T-helper 2 cell treated with Interferon-gamma antibody and Interleukin-4, amounts not matched to agents 5 μg/mL and 100 μg/mL, for 36 hours (primary cell): ENCODE results near the gene PRR5.

Experiments used
- DNase-seq: peaks from one replicate; pipeline ENCODE4 v3.0.0; 2021; ENCODE audit warnings: low spot score
- H3K27ac Mint-ChIP-seq: one replicate; pipeline ENCODE4 v1.8.0; 2021; ENCODE audit warnings: mild to moderate bottlenecking, mixed read lengths
- H3K27me3 Mint-ChIP-seq: one replicate; pipeline ENCODE4 v1.8.0; 2021; ENCODE audit warnings: low read depth, mixed read lengths
- H3K36me3 Mint-ChIP-seq: one replicate; pipeline ENCODE4 v1.8.0; 2021; ENCODE audit warnings: low read depth, mixed read lengths
- H3K4me1 Mint-ChIP-seq: one replicate; pipeline ENCODE4 v1.8.0; 2021; ENCODE audit warnings: low read depth, mixed read lengths
- H3K4me3 Mint-ChIP-seq: one replicate; pipeline ENCODE4 v1.8.0; 2022; ENCODE audit warnings: mild to moderate bottlenecking, moderate library complexity, mixed read lengths
- H3K9me3 Mint-ChIP-seq: one replicate; pipeline ENCODE4 v1.8.0; 2021; ENCODE audit warnings: mixed read lengths

The PRR5 gene

DNA sequence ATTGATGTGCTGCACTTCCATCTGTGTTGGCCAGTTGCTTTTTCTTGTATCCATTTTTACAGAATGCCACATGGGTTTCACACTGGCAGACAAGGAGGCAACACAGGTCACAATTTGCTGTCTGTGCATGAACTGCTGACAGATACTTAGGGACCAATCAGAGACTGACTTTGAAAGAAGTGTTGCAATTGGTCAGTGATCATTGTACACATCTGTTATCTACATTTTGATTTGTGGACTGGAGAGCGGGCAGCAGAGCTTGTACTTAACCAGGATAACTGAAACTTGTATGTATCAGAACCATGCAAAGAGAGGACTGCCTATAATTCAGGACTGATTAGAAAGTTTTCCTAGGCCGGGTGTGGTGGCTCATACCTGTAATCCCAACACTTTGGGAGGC, 21.8 kb downstream of the PRR5 start:
- Mint-ChIP-seq H3K4me3 (no peak overlapping the region), H3K27me3 (no peaks in the 10 kb centered on the region), H3K36me3 (no peaks in the 10 kb centered on the region), H3K27ac (no peak overlapping the region), H3K9me3 (no peaks in the 10 kb centered on the region), H3K4me1 (peaks cover 1% of the 10 kb centered on the region)
- no peak for DNase-seq

GRCh38 chr22:44724416-44724815, 22.4 kb downstream of the PRR5 start:
- no peak for DNase-seq
- Mint-ChIP-seq H3K27me3 (no peaks in the 10 kb centered on the region), H3K4me3 (no peak overlapping the region), H3K4me1 (no peaks in the 10 kb centered on the region), H3K9me3 (no peaks in the 10 kb centered on the region), H3K36me3 (no peaks in the 10 kb centered on the region), H3K27ac (no peak overlapping the region)

DNA sequence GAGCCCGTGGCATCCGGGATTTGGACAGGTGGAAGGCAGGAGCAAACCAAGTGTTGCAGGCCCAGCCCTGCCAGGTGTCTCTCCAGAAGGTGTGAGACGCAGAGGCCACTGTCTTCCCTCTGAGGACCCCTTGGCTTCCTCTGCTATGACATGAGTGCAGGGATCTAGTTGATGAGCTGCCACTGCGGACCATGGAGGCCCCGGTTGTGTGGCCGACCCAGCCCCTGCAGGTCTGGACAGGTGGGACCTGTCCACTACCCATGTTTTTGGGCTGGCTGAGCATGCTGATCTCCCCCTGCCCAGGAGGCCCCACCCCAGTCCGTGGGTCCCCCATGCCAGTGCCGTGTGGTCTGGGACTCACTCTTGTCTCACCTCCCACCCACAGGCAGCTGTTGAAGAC, 22.9 kb downstream of the PRR5 start:
- no peaks in the 10 kb centered on the region for H3K9me3 Mint-ChIP-seq
- H3K27ac Mint-ChIP-seq: no peak overlapping the region
- H3K4me3 Mint-ChIP-seq: no peak overlapping the region
- H3K27me3 Mint-ChIP-seq: no peaks in the 10 kb centered on the region
- H3K36me3 Mint-ChIP-seq: no peaks in the 10 kb centered on the region
- DNase-seq: no peak
- no peaks in the 10 kb centered on the region for H3K4me1 Mint-ChIP-seq

DNA sequence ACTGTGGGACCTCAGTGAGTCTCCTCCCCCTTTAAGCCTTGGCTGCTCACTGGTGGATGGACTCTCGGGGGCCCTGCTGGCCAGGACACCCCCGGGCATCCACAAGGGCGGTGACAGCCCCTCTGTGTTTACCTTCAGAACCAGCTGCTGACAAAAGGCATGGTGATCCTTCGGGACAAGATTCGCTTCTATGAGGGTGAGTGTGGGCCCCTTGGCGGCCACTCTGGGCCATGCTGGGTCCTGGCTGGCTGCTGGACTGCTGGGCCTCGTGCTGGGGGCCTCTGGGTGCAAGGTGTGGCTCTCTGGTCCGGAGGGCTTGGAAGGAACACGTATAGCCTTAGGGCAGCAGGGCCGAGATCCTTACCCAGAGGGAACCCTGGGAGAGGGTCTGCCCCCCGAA, 24.4 kb downstream of the PRR5 start:
- H3K27ac Mint-ChIP-seq: no peak overlapping the region
- DNase-seq: no peak
- no peaks in the 10 kb centered on the region for H3K4me1 Mint-ChIP-seq
- H3K9me3 Mint-ChIP-seq: no peaks in the 10 kb centered on the region
- H3K27me3 Mint-ChIP-seq: no peaks in the 10 kb centered on the region
- H3K4me3 Mint-ChIP-seq: no peak overlapping the region
- no peaks in the 10 kb centered on the region for H3K36me3 Mint-ChIP-seq

DNA sequence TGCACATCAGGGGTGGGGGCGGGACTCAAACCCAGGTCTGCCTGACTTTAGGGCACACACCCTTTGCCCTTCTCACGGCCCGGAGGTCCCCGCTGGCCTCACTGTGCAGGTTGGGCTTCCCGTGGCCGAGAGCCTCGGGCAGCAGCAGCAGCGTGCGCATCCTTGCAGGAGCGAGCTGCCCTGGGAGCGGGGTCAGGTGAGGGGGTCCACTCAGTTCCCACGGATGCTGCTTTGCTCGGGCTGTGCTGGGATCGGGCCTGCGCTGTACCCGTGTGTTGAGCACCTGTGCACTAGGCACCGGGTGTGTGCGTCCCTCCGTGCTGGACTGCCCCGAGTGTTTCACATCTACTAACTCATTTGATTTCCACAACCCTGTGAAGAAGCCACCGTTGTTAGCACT, 25.1 kb downstream of the PRR5 start:
- Mint-ChIP-seq H3K9me3 (no peaks in the 10 kb centered on the region), H3K27me3 (no peaks in the 10 kb centered on the region)

GRCh38 chr22:44727709-44728108, 25.7 kb downstream of the PRR5 start:
- Mint-ChIP-seq H3K4me3 (no peak overlapping the region), H3K27me3 (no peaks in the 10 kb centered on the region), H3K4me1 (no peaks in the 10 kb centered on the region), H3K27ac (no peak overlapping the region), H3K9me3 (no peaks in the 10 kb centered on the region), H3K36me3 (no peaks in the 10 kb centered on the region)
- no peak for DNase-seq

More for the DNA sequence above, 25.1 kb downstream of the PRR5 start:
- Mint-ChIP-seq H3K27ac (no peak overlapping the region), H3K36me3 (no peaks in the 10 kb centered on the region), H3K4me3 (no peak overlapping the region), H3K4me1 (no peaks in the 10 kb centered on the region)
- DNase-seq: no peak

DNA sequence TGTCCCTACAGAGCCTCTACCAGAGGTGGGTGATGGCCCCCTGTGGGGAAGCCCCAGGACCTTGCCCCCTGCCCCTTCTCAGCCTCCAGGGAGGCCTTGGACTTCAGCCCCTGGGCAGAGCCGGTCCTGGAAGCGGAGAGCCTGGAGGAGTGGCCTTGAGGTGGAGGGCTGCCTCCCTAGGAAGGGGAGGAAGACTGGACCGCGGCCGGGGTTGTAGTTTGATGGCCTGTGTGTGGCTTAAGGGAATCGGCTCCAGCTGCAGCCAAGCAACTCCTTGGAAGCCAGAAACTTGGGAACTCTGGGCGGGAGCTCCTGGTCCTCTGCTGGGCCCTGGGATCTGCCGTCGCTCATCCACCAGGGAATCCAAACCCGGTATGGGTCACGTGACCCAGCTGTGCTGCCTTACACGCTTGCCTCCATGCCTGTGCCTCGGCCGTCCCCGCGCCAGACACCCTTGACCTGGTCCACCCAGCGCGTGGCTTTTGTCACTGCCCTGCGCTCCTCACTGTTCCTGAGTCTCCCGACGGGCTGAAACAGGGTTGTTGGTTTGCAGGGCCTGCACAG, 26.8 kb downstream of the PRR5 start:
- H3K9me3 Mint-ChIP-seq: no peaks in the 10 kb centered on the region
- H3K4me3 Mint-ChIP-seq: no peak overlapping the region
- no peaks in the 10 kb centered on the region for H3K36me3 Mint-ChIP-seq
- no peaks in the 10 kb centered on the region for H3K27me3 Mint-ChIP-seq
- no peaks in the 10 kb centered on the region for H3K4me1 Mint-ChIP-seq
- no peak overlapping the region for H3K27ac Mint-ChIP-seq
- DNase-seq: no peak

GRCh38 chr22:44729391-44730021, 27.5 kb downstream of the PRR5 start:
- Mint-ChIP-seq H3K36me3 (no peaks in the 10 kb centered on the region), H3K27ac (no peak overlapping the region), H3K27me3 (no peaks in the 10 kb centered on the region), H3K4me3 (no peak overlapping the region), H3K4me1 (no peaks in the 10 kb centered on the region), H3K9me3 (no peaks in the 10 kb centered on the region)
- no peak for DNase-seq

DNA sequence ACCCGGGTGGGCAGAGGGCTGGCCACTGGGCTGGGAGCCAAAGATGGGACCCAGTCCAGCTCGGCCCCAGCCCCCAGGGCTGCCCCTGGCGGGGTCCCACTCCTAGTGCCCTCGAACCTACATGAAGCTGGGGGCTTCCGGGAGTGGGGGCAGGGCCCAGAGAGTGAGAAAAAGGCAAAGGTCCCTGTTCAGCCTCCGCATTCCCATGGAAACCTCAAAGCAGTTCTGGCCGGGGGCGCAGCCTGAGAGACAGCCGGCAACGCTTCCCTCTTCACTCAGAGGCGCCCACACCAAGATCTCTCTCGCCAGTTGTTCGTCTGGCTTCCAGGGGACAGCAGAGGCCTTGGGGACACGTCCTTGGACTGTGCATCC, 28.0 kb downstream of the PRR5 start:
- H3K9me3 Mint-ChIP-seq: no peaks in the 10 kb centered on the region

GRCh38 chr22:44730490-44731356, 28.7 kb downstream of the PRR5 start:
- Mint-ChIP-seq H3K27ac (no peak overlapping the region), H3K36me3 (no peaks in the 10 kb centered on the region), H3K4me1 (no peaks in the 10 kb centered on the region), H3K9me3 (no peaks in the 10 kb centered on the region), H3K4me3 (no peak overlapping the region), H3K27me3 (no peaks in the 10 kb centered on the region)
- no peak for DNase-seq

More for the DNA sequence above, 28.0 kb downstream of the PRR5 start:
- Mint-ChIP-seq H3K4me3 (no peak overlapping the region), H3K27ac (no peak overlapping the region), H3K36me3 (no peaks in the 10 kb centered on the region), H3K27me3 (no peaks in the 10 kb centered on the region), H3K4me1 (no peaks in the 10 kb centered on the region)
- DNase-seq: no peak

GRCh38 chr22:44731357-44731970, 29.5 kb downstream of the PRR5 start:
- no peak for DNase-seq
- H3K27me3 Mint-ChIP-seq: no peaks in the 10 kb centered on the region
- H3K4me1 Mint-ChIP-seq: no peaks in the 10 kb centered on the region
- no peaks in the 10 kb centered on the region for H3K9me3 Mint-ChIP-seq
- H3K4me3 Mint-ChIP-seq: no peak overlapping the region
- no peaks in the 10 kb centered on the region for H3K36me3 Mint-ChIP-seq
- H3K27ac Mint-ChIP-seq: no peak overlapping the region

DNA sequence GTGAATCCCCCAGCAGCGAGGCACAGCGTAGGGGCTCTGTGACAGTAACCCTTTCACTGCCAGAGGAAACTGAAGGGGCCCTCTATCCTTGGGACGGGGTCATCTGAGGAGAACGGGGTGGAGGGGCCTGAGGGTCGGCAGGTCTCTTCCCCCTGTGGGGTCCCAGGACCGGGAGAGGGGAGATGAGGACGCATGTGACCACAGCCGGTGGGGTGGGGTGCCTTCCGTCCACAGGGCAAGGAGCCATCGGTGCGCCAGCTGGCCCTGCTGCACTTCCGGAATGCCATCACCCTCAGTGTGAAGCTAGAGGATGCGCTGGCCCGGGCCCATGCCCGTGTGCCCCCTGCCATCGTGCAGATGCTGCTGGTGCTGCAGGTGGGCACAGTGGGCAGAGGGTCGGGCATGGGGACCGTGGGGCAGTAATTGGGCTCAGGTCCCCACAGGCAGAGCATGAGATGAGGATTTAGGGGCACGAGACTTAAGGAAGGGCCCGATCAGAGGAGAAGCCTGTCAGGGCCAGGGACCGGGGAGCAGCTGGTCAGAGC, 30.1 kb downstream of the PRR5 start:
- Mint-ChIP-seq H3K27me3 (no peaks in the 10 kb centered on the region), H3K36me3 (no peaks in the 10 kb centered on the region), H3K4me3 (no peak overlapping the region), H3K27ac (no peak overlapping the region), H3K9me3 (no peaks in the 10 kb centered on the region), H3K4me1 (no peaks in the 10 kb centered on the region)
- DNase-seq: no peak

DNA sequence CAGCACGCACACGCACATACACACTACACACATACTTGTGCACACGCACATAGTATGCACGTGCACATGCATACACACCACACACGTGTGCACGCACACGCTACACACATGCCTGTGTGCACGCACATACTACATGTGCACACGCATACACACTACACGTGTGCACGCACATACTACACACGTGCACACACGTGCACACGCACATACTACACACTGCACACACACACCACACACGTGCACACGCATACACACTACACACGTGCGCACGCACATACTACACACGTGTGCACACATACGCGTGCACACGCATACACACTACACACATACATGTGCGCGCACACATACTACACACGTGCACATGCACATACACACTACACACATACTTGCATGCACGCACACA, 30.7 kb downstream of the PRR5 start:
- Mint-ChIP-seq H3K9me3 (no peaks in the 10 kb centered on the region), H3K4me1 (no peaks in the 10 kb centered on the region), H3K36me3 (no peaks in the 10 kb centered on the region), H3K4me3 (no peak overlapping the region), H3K27me3 (no peaks in the 10 kb centered on the region), H3K27ac (no peak overlapping the region)
- no peak for DNase-seq
